HG03039 (cell line): Measurements from ENCODE around the gene TMEM108.
"Not testable (repeated sequence)": the region's sequence is repeated elsewhere in the genome, so short reads cannot be mapped to it uniquely, and the experiment has no call there.

Experiments
- ATAC-seq: cut with Tn5 transposase; IDR thresholded peaks from one replicate; pipeline ENCODE4 v1.9.1; 2021; ENCODE audit warnings: mild to moderate bottlenecking, moderate library complexity; ENCODE audit not compliant: unreplicated experiment

The TMEM108 gene

GRCh38 chr3:133038089-133038730, at the start of gene TMEM108:
TMEM108 (plus strand) TSS chr3:133038391.
- no peak for ATAC-seq

DNA sequence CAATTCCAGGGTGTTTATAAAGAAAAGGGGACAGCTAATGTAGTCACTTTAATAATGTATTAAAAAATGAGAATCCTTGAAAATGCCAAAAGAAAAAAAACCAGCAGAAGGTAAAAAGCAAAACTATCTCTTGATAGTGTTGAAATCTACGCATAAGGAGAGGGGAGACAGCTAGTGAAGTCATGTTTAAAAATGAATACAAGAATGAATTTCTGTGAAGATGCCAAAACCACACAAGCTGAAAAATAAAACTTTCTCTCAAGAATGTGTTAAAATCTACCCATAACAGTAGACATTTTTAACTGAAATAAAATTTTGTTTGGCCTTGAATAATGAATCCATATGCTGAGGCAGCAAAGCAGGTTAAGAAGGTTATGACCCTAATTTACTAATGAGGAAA, 42.2 kb upstream of the TMEM108 start:
- no peak for ATAC-seq

- ATAC-seq = no peak
Measured at GRCh38 chr3:132997404-132998185, 40.6 kb upstream of the TMEM108 start.

- not testable (repeated sequence) for ATAC-seq
Measured at GRCh38 chr3:133005032-133005431, 33.2 kb upstream of the TMEM108 start.

GRCh38 chr3:133007601-133008000, 30.6 kb upstream of the TMEM108 start:
- no peak for ATAC-seq

GRCh38 chr3:133014325-133014724, 23.9 kb upstream of the TMEM108 start:
- ATAC-seq = no peak

- not testable (repeated sequence) for ATAC-seq
Measured at GRCh38 chr3:133015573-133015972, 22.6 kb upstream of the TMEM108 start.

DNA sequence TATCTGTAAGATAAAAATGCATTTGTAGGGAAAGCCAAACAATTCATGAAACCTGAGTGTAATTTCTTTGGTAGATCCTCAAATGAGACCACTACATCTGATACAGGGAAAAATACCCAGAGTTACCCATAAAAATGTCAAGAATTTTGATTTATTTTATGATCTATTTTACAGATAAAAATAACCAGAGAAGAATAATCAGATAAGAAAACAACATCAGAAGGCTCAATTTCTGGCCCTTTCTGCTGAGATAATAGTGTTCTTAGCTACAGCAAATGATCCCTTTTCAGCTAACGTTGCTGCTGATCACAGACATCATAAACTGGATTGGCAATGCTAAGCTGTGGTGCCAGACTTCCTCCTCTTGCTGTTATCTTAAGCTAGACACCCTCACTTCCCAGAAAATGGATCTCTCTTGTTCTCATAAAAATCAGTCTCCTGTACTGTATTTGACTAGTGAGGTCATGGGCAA, 21.3 kb upstream of the TMEM108 start:
- ATAC-seq = no peak

GRCh38 chr3:133018921-133019320, 19.3 kb upstream of the TMEM108 start:
- no peak for ATAC-seq

GRCh38 chr3:133021206-133021605, 17.0 kb upstream of the TMEM108 start:
- no peak for ATAC-seq

GRCh38 chr3:133023362-133023761, 14.8 kb upstream of the TMEM108 start:
- no peak for ATAC-seq

- no peak for ATAC-seq
Measured at GRCh38 chr3:133025546-133025945, 12.6 kb upstream of the TMEM108 start.

GRCh38 chr3:133032301-133032700, 5.9 kb upstream of the TMEM108 start:
- ATAC-seq = no peak

- no peak for ATAC-seq
Measured at GRCh38 chr3:133037436-133037835, 755 bp upstream of the TMEM108 start.

DNA sequence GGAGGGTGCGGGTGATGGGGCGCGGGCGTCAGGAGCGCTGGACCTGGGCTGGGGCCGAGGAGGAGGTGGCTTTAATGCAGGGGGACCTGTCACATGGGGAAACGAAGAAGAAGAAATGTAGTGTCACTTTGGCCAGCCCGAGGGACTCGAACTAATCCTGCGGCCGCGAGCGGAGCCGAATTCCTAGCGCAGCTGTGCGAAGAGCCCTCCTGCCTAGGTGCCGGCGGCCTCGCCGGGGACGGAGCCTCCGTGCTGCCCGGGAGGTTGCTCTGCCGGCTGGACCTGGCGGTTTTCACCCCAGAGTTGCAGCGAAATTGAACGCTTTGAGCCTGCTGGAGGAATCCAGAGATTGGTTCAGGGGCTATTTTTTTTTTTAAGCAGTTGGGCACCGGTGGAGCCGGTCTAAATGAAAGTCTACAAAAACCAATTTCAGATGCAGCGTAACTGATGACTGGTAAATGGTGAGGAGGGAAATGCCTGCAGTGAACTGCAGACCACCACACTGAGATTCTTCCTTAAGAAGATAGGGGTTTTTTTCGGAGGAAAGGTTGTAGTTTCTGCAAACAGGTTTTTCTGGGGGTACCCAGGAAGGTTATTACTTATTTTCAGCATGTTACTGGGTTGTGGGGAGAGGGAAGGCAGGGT, 662 bp downstream of the TMEM108 start:
- ATAC-seq = no peak

GRCh38 chr3:133040696-133041523, 2.7 kb downstream of the TMEM108 start:
- ATAC-seq = peak; percentile 54

- ATAC-seq = no peak
Measured at GRCh38 chr3:133041524-133041829, 3.3 kb downstream of the TMEM108 start.

- no peak for ATAC-seq
Measured at GRCh38 chr3:133042778-133043177, 4.6 kb downstream of the TMEM108 start.

GRCh38 chr3:133047980-133048379, 9.8 kb downstream of the TMEM108 start:
- ATAC-seq = no peak

DNA sequence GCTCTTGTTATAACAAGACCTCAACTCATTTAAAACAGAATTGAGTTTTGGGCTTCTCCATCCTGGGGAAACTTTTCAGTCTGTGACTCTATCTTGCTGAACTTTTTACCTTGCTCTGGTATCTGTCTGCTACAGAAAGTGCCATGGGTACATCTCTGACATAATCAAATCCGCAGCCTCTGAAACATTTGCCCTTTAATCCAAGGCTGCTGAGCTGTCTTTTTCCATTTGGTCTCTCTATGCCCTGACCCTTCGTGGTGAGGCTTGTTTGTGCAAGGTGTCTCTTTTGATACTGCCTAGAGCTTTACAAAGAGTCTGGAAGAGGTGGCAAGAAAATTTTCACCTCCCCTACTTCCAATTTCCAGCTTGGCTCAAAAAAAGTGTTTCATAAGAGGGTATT, 11.3 kb downstream of the TMEM108 start:
- no peak for ATAC-seq

GRCh38 chr3:133050891-133051290, 12.7 kb downstream of the TMEM108 start:
- ATAC-seq = no peak
